ENCODE measurements around the gene LGI4. TPM values are rescaled to one million over a fixed set of nuclear protein-coding genes. Genes with fewer than 3 reads are reported as not detected.

The LGI4 gene
- polyA plus RNA-seq, 4 donors, result 2.9 to 4.0 (median 3.3) TPM

- DNase-seq (ENCODE audit: low read depth in 4 of 4, low spot score in 2 of 4), result no peak
Measured at GRCh38 chr19:35125270-35125717, 9.6 kb downstream of the LGI4 start.

GRCh38 chr19:35124098-35125060 is 10.5 kb downstream of the LGI4 start:
- DNase-seq (ENCODE audit: low read depth in 4 of 4, low spot score in 2 of 4), result peak in 2 of 4 donors; percentile 84 to 89

- no peak for DNase-seq (ENCODE audit: low read depth in 4 of 4, low spot score in 2 of 4)
Measured at GRCh38 chr19:35123573-35123972, 11.3 kb downstream of the LGI4 start.

GRCh38 chr19:35122687-35123551 is 11.9 kb downstream of the LGI4 start:
- no peak for DNase-seq (ENCODE audit: low read depth in 4 of 4, low spot score in 2 of 4)

- no peak for DNase-seq (ENCODE audit: low read depth in 4 of 4, low spot score in 2 of 4)
Measured at GRCh38 chr19:35120898-35121297, 14.0 kb downstream of the LGI4 start.

- no peak for DNase-seq (ENCODE audit: low read depth in 4 of 4, low spot score in 2 of 4)
Measured at GRCh38 chr19:35120492-35120891, 14.4 kb downstream of the LGI4 start.

- DNase-seq (ENCODE audit: low read depth in 4 of 4, low spot score in 2 of 4), result no peak
Measured at GRCh38 chr19:35119578-35120155, 15.2 kb downstream of the LGI4 start.

- no peak for DNase-seq (ENCODE audit: low read depth in 4 of 4, low spot score in 2 of 4)
Measured at GRCh38 chr19:35119091-35119490, 15.8 kb downstream of the LGI4 start.

- no peak for DNase-seq (ENCODE audit: low read depth in 4 of 4, low spot score in 2 of 4)
Measured at GRCh38 chr19:35118268-35119020, 16.4 kb downstream of the LGI4 start.

- DNase-seq (ENCODE audit: low read depth in 4 of 4, low spot score in 2 of 4), result no peak
Measured at GRCh38 chr19:35117799-35118198, 17.1 kb downstream of the LGI4 start.

- no peak for DNase-seq (ENCODE audit: low read depth in 4 of 4, low spot score in 2 of 4)
Measured at GRCh38 chr19:35117116-35117515, 17.7 kb downstream of the LGI4 start.

GRCh38 chr19:35116072-35116801 is 18.6 kb downstream of the LGI4 start:
- DNase-seq (ENCODE audit: low read depth in 4 of 4, low spot score in 2 of 4), result no peak

GRCh38 chr19:35115177-35115951 is 19.5 kb downstream of the LGI4 start, which contains the start of gene FXYD3:
Gene FXYD3 (plus strand): TSS chr19:35115823. CDS start chr19:35119377, 3,554 bp downstream.
- no peak for DNase-seq (ENCODE audit: low read depth in 4 of 4, low spot score in 2 of 4)

- DNase-seq (ENCODE audit: low read depth in 4 of 4, low spot score in 2 of 4), result peak in 3 of 4 donors; percentile 67 to 81 (median 73)
Measured at GRCh38 chr19:35114353-35115176, 20.3 kb downstream of the LGI4 start.

GRCh38 chr19:35112995-35113688 is 21.7 kb downstream of the LGI4 start:
- no peak for DNase-seq (ENCODE audit: low read depth in 4 of 4, low spot score in 2 of 4)

- no peak for DNase-seq (ENCODE audit: low read depth in 4 of 4, low spot score in 2 of 4)
Measured at GRCh38 chr19:35110974-35111373, 23.9 kb downstream of the LGI4 start.

All from left renal cortex interstitium (tissue), 4 donors.